ENCODE measurements around the gene MET. TPM values are rescaled to one million over a fixed set of nuclear protein-coding genes. Genes with fewer than 3 reads are reported as not detected.

MET gene
- total and polyA plus RNA-seq, 2 of the 13 experiments (the other 11 are each of a cell fraction or from before 2014, with no cell fraction given), result 21.8 to 31.5 TPM

GRCh38 chr7:116810267-116811116 lies 138.5 kb downstream of the MET start (continued):
- no peak for TF ChIP-seq CTCF (CRISPR knock-in tag; IDR thresholded peaks at IDR 0.05)
- no peak for TF ChIP-seq ZFP37 (CRISPR knock-in tag; IDR thresholded peaks at IDR 0.05; ENCODE audit: borderline replicate concordance)
- no peak for TF ChIP-seq ZSCAN12 (CRISPR knock-in tag; IDR thresholded peaks at IDR 0.05)
- no peak for TF ChIP-seq RARG (CRISPR knock-in tag; IDR thresholded peaks at IDR 0.05; ENCODE audit: low read depth)
- no peak for TF ChIP-seq TOPORS (CRISPR knock-in tag; IDR thresholded peaks at IDR 0.05)
- TF ChIP-seq ZNF740 (CRISPR knock-in tag; IDR thresholded peaks at IDR 0.05), result no peak
- TF ChIP-seq ZBTB34 (CRISPR knock-in tag; IDR thresholded peaks at IDR 0.05), result no peak
- no peak for TF ChIP-seq ZSCAN25 (CRISPR knock-in tag; IDR thresholded peaks at IDR 0.05)
- TF ChIP-seq BCL3 (CRISPR knock-in tag; IDR thresholded peaks at IDR 0.05), result no peak
- TF ChIP-seq THAP7 (CRISPR knock-in tag; IDR thresholded peaks at IDR 0.05), result no peak; the same call in 1 of the 2 replicates
- TF ChIP-seq ATM (IDR thresholded peaks at IDR 0.05; ENCODE audit: borderline replicate concordance), result no peak
- TF ChIP-seq ZNF18 (CRISPR knock-in tag; IDR thresholded peaks at IDR 0.05; ENCODE audit: insufficient replicate concordance), result peak; percentile 31
- TF ChIP-seq ZNF75D (CRISPR knock-in tag; IDR thresholded peaks at IDR 0.05; ENCODE audit: borderline replicate concordance), result no peak
- TF ChIP-seq CREB1 (IDR thresholded peaks at IDR 0.05), result no peak
- peak; percentile 67 for TF ChIP-seq CREB1 (CRISPR knock-in tag; IDR thresholded peaks at IDR 0.05)

Measured in HepG2 (cell line).